Activated naive CD4-positive, alpha-beta T cell treated with anti-CD3 and anti-CD28 coated beads, Interleukin-2, amount 10 ng/mL, durations not matched to agents 7 days and 5 days (primary cell): Measurements from ENCODE around the gene DNAJC6.

Source experiments
- CTCF ChIA-PET: fragments of 350-600 bp; sonication (Branson Sonifier 250); formaldehyde crosslinking; loops from one replicate; lab custom pipeline; 2021; ENCODE audit warnings: antibody characterized with exemption; lab: Charles Lee
- DNase-seq: peaks from one replicate; pipeline ENCODE4 v3.0.0-alpha.2; 2020
- H3K27ac Mint-ChIP-seq: one replicate; pipeline ENCODE4 v1.8.0; 2021; ENCODE audit warnings: mild to moderate bottlenecking, moderate library complexity, mixed read lengths
- H3K27me3 Mint-ChIP-seq: one replicate; pipeline ENCODE4 v1.8.0; 2021; ENCODE audit warnings: mild to moderate bottlenecking, mixed read lengths
- H3K36me3 Mint-ChIP-seq: one replicate; pipeline ENCODE4 v1.8.0; 2021; ENCODE audit warnings: mixed read lengths
- H3K4me1 Mint-ChIP-seq: one replicate; pipeline ENCODE4 v1.8.0; 2021; ENCODE audit warnings: mixed read lengths
- H3K4me3 Mint-ChIP-seq: one replicate; pipeline ENCODE4 v1.8.0; 2021; ENCODE audit warnings: mild to moderate bottlenecking, moderate library complexity, mixed read lengths
- H3K9me3 Mint-ChIP-seq: one replicate; pipeline ENCODE4 v1.8.0; 2021; ENCODE audit warnings: mixed read lengths

DNAJC6 gene

DNA sequence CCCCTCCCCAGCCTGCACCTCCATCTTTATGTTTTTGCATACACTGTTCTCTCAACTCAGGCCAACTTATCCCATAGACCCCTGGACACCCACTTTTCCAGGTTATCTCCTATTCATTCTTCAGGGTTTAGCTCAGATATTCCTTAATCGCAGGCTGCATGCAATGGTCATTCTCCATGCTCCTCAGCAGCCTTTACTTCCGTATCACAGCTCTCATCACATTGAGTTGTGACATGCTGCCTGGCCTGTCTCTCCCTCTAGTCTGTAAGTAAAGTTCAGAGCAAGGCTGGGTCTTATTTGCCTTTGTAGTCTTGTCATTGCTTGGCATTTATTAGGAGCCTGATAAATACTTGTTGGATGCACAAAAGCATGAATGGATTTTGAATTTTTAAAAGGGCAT lies 6.9 kb downstream of the DNAJC6 start:
- H3K36me3 Mint-ChIP-seq, result no peaks in the 10 kb centered on the region
- H3K27me3 Mint-ChIP-seq, result peaks cover 3% of the 10 kb centered on the region
- H3K4me1 Mint-ChIP-seq, result no peaks in the 10 kb centered on the region
- H3K27ac Mint-ChIP-seq, result no peak overlapping the region
- no peaks in the 10 kb centered on the region for H3K9me3 Mint-ChIP-seq
- CTCF ChIA-PET, result interaction anchor here (0.6 kb wide), 1 partner anchor 435 kb away, joined by 3 read pairs; no protein-coding TSS in a partner anchor
- no peak for DNase-seq
- no peak overlapping the region for H3K4me3 Mint-ChIP-seq

DNA sequence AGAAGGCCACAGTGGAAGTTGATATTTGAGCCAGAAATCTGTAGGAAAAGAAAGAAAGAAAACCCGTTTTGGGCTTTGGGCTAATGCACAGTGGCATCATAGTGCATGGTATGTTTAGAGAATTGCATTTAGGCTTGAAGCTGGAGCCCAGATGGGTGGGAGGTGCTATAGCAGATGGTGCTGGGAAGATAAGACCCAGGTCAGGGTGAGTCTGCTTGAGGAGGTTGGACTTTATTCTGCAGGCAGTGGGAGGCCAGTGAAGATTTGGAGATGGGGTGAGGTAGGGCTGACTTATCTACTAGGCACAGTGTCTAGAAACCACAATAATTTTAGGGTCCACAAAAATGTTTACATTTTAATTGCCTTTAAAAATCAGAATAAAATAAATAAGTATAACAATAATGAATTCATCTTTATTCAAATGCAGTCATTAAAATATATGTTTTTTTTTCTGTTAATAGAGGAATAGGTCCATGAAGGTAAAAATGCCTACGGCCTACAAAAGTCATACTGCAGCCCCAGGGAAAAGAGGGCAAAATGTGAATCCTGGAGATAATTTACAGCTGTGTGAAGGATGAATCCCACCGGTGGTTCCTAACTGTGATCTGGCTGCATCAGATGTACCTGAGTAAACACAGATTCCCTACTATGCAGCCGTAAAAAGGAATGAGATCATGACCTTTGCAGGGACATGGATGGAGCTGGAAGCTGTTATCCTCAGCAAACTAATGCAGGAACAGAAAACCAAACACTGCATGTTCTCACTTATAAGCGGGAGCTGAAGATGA lies 8.7 kb downstream of the DNAJC6 start:
- peaks cover under 1% of the 10 kb centered on the region for H3K4me1 Mint-ChIP-seq
- no peak overlapping the region for H3K27ac Mint-ChIP-seq
- H3K9me3 Mint-ChIP-seq, result peaks cover 2% of the 10 kb centered on the region
- H3K27me3 Mint-ChIP-seq, result no peaks in the 10 kb centered on the region
- H3K4me3 Mint-ChIP-seq, result no peak overlapping the region
- DNase-seq, result no peak
- no peaks in the 10 kb centered on the region for H3K36me3 Mint-ChIP-seq
- CTCF ChIA-PET, result no interaction called here

DNA sequence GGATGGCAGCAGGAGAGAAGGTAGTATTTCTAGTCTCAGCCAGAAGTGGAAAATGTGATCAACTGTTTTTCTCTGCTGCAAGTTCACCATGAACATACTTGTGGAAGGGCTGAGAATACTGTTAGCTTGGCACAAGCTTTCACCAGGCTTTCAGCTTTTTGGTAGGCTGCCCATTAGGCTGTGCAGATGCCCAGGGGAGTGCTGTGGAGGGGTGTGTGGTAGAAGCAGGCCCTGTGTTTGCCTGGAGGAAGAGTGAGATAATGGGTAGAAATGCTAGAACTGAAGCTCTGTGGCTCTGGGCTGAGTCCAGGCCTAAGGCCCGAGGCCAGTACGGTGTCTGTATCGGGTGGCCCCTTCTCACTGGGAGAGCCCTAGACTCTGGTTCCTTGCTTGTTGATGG lies 9.8 kb downstream of the DNAJC6 start:
- H3K27ac Mint-ChIP-seq, result no peak overlapping the region
- H3K27me3 Mint-ChIP-seq, result no peaks in the 10 kb centered on the region
- H3K4me3 Mint-ChIP-seq, result no peak overlapping the region
- CTCF ChIA-PET, result no interaction called here
- H3K36me3 Mint-ChIP-seq, result peaks cover 3% of the 10 kb centered on the region
- H3K9me3 Mint-ChIP-seq, result peaks cover 6% of the 10 kb centered on the region
- peaks cover 5% of the 10 kb centered on the region for H3K4me1 Mint-ChIP-seq
- DNase-seq, result no peak

DNA sequence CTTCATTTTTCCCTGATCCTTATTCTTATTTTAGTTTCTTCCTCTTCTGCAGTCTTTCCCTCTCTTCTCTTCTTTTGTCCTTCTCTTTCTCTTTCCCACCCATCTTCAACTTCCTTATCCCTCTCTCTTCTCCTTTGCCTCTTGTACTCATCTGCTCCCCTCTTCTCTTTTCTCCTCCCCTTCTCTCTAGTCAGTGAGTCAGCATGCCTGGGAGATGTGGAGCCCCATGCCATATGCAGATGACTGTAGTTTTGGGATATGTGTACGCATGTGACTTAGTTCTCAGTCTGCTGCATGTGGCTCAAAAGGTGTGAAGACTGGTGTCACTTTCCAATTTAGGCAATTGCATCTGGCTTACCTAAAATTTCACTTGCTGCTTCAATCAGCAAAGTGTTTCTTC lies 10.4 kb downstream of the DNAJC6 start:
- H3K27me3 Mint-ChIP-seq, result no peaks in the 10 kb centered on the region
- H3K9me3 Mint-ChIP-seq, result peaks cover 6% of the 10 kb centered on the region
- no peak for DNase-seq
- peaks cover 3% of the 10 kb centered on the region for H3K36me3 Mint-ChIP-seq
- no peak overlapping the region for H3K4me3 Mint-ChIP-seq
- H3K27ac Mint-ChIP-seq, result no peak overlapping the region
- peaks cover 5% of the 10 kb centered on the region for H3K4me1 Mint-ChIP-seq
- CTCF ChIA-PET, result no interaction called here

DNA sequence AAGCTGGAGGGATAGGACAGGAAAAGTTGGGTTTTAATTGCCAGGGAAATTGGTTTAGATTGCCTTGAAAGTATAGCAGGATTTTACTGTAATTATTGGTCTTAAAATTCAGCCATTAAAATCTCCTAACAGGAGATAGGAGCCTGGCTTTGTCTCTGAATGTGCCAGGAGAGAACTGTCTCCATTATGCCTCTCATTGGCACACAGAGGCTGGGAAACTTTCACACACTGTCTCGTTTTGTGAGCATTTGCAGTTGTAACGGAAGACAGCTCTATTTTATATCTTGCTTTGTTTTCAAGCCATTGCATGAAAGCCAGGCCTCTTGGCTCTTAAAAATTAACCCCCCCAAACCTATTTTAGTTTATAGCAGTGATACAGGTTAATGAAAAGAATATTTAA lies 12.5 kb downstream of the DNAJC6 start:
- peaks cover 5% of the 10 kb centered on the region for H3K4me1 Mint-ChIP-seq

DNA sequence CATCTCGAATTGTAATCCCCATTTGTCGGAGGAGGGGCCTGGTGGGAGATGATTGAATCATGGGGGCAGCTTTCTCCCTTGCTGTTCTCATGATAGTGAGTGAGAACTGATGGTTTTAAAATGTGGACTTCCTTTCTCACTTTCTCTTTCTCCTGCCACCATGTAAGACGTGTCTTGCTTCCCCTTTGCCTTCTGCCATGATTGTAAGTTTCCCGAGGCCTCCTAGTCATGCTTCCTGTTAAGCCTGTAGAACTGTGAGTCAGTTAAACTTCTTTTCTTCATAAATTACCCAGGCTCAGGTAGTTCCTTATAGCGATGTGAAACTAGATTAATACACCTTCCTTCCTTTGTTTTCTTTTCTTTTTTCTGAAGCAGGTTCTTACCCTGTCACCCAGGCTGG lies 13.9 kb downstream of the DNAJC6 start:
- CTCF ChIA-PET, result no interaction called here
- H3K27ac Mint-ChIP-seq, result no peak overlapping the region
- DNase-seq, result no peak
- peaks cover 3% of the 10 kb centered on the region for H3K36me3 Mint-ChIP-seq
- peaks cover 6% of the 10 kb centered on the region for H3K9me3 Mint-ChIP-seq
- H3K4me1 Mint-ChIP-seq, result peaks cover 5% of the 10 kb centered on the region
- H3K27me3 Mint-ChIP-seq, result no peaks in the 10 kb centered on the region
- H3K4me3 Mint-ChIP-seq, result no peak overlapping the region

More for the DNA sequence above, 12.5 kb downstream of the DNAJC6 start:
- Mint-ChIP-seq H3K4me3 (no peak overlapping the region), H3K27ac (no peak overlapping the region), H3K36me3 (peaks cover 3% of the 10 kb centered on the region), H3K27me3 (no peaks in the 10 kb centered on the region), H3K9me3 (peaks cover 6% of the 10 kb centered on the region)
- CTCF ChIA-PET, result no interaction called here
- no peak for DNase-seq

DNA sequence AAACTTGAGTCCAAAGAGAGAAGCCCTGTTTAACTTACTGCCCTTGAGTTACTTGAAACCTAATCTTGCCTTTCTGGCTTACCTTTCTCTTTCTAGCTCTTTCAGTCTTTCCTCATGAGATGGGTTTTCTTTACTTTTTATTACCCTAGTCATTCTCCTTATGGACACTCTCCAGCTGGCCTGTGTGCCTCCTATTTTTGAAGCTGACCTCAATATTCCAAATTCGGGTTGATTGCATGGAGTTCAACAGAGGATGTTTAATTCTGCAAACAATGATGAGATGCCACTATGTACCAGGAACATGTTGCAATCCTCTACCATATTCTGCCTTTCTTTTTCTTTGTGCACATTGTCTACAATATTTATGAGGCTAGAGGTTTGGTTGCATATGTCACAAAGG lies 20.7 kb downstream of the DNAJC6 start:
- Mint-ChIP-seq H3K36me3 (no peaks in the 10 kb centered on the region), H3K27ac (no peak overlapping the region), H3K9me3 (no peaks in the 10 kb centered on the region), H3K27me3 (no peaks in the 10 kb centered on the region), H3K4me1 (no peaks in the 10 kb centered on the region), H3K4me3 (no peak overlapping the region)
- CTCF ChIA-PET, result no interaction called here
- no peak for DNase-seq

DNA sequence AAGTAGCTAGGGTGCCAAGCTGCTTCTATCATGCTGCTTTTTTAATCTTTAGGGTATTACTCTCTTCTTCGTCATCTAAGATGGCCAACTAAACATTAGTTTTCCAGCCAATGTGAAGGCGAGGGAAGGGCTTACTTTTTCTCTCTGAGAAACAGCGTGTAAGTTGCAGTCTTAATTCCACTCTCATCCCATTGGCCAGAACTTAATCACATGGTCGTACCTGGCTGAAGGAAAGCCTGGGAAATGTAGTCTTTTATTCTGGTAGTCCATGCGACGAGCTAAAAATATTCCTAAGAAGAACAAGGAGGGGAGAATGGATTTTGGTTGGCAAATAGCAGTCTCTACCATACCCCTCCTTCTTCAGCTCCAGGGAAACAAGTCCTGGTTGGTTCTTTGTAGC lies 21.5 kb downstream of the DNAJC6 start:
- Mint-ChIP-seq H3K4me1 (no peaks in the 10 kb centered on the region), H3K36me3 (no peaks in the 10 kb centered on the region), H3K9me3 (no peaks in the 10 kb centered on the region), H3K27me3 (no peaks in the 10 kb centered on the region), H3K27ac (no peak overlapping the region), H3K4me3 (no peak overlapping the region)
- CTCF ChIA-PET, result no interaction called here
- DNase-seq, result no peak

DNA sequence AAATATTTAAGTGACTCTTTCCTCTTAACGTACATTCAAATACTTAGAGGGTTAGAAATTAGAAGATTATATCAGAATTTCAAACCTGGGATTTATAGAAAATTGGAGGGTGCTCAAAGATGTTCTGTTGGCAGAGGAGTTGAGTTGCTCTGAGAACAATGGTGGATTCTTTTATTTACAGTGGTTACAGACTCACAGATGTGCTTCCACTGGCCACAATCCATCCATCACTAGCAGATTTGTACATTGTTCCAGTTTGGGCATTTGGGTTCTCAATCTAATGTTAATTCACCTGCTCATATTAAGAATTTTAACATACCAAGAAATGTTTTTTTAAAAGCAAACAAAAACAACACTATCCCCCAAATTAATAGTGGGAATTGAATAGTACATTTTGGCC lies 23.5 kb downstream of the DNAJC6 start:
- Mint-ChIP-seq H3K4me1 (no peaks in the 10 kb centered on the region), H3K27me3 (no peaks in the 10 kb centered on the region), H3K27ac (no peak overlapping the region), H3K9me3 (no peaks in the 10 kb centered on the region), H3K4me3 (no peak overlapping the region), H3K36me3 (no peaks in the 10 kb centered on the region)
- no peak for DNase-seq
- CTCF ChIA-PET, result interaction anchor here (1.0 kb wide), 1 partner anchor 8 kb away, joined by 3 read pairs; no protein-coding TSS in a partner anchor

DNA sequence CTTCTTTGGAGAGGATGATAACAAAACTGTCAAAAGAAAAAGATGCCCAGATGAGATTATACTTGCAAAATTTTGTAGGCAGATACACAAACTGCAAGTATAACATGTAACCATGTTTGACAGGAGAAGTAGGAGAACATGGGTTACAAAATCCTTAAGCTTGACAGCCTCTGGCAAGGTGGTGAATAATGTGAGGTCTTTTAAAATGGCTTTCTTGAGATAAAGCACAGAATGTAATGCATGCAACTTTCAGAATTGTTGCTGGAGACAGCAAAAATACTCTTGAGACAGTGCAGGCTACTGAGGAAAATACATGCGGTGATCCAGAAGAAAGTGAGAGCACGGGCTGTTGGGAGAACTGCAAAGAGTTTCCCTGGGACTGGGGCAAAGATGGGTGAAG lies 24.7 kb downstream of the DNAJC6 start:
- Mint-ChIP-seq H3K4me1 (no peaks in the 10 kb centered on the region), H3K4me3 (no peak overlapping the region), H3K27me3 (no peaks in the 10 kb centered on the region), H3K9me3 (no peaks in the 10 kb centered on the region), H3K36me3 (no peaks in the 10 kb centered on the region), H3K27ac (no peak overlapping the region)
- DNase-seq, result no peak
- CTCF ChIA-PET, result interaction anchor here (1.0 kb wide), 1 partner anchor 9 kb away, joined by 3 read pairs; no protein-coding TSS in a partner anchor

DNA sequence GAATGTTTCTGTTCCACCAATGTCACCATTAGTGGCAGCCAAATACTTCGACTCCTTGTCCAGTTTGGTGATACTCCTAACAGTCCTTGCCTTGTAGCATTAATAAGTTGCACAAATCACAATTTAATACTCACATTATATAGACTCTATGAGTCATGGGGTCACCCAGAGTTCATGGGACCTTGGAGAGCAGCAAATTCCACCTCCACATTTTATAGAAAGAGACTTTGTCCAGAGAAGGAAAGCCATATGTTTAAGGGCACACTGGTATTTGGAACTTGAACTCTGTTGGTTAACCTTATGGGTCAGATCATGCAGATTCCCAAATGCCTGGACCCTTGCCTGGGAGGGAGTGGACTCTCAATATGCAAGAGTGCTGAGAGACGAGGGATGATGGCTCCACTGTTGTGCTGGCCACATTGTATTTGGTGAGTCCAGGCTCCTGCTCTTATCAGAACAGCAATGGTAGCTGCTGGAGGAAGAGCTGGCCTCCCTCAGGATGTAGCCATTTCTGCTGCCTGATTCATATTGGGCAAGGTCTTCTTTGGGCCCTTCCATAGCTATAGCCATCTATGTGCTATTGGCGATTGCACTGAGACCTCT lies 30.6 kb downstream of the DNAJC6 start:
- no peaks in the 10 kb centered on the region for H3K27me3 Mint-ChIP-seq
- no peak overlapping the region for H3K27ac Mint-ChIP-seq
- CTCF ChIA-PET, result no interaction called here
- H3K9me3 Mint-ChIP-seq, result no peaks in the 10 kb centered on the region
- H3K4me1 Mint-ChIP-seq, result no peaks in the 10 kb centered on the region
- no peak for DNase-seq
- H3K4me3 Mint-ChIP-seq, result no peak overlapping the region
- H3K36me3 Mint-ChIP-seq, result no peaks in the 10 kb centered on the region

DNA sequence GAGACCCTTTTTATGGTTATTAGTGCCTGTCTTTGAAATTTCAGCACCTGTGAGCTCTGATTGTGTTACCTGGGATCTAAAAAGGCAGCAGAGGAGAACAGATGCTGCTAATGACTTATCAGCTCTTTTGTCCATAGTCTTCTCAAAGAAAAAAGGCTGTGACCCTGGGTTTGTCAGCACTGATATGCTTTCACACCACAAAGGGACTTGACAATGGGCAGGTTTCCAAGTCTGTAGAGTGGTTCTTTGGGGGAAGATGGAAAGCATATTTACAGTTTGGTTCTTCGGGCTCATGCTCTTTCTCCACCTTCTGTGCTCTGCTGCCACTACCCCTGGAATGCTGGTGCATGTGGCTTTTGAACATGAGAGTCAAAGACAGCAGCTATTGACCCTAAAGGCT lies 32.0 kb downstream of the DNAJC6 start:
- DNase-seq, result no peak
- Mint-ChIP-seq H3K36me3 (no peaks in the 10 kb centered on the region), H3K27ac (no peak overlapping the region), H3K4me1 (no peaks in the 10 kb centered on the region), H3K4me3 (no peak overlapping the region), H3K9me3 (no peaks in the 10 kb centered on the region), H3K27me3 (no peaks in the 10 kb centered on the region)
- CTCF ChIA-PET, result no interaction called here

DNA sequence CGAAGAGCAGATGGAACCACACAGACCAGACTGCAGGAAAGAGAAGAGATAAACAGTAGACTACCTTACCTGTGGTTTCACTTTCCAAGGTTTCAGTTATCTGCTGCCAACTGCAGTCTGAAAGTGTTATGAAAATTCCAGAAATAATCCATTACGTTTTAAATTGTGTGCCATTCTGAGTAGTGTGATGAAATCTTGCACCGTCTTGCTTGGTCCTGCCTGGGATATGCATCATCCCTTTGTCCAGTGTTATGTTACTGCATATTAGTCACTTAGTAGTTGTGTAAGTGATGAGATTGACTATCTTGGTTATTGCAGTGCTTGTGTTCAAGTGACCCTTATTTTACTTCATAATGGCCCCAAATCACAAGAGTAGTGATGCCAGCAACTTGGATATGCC lies 33.9 kb downstream of the DNAJC6 start:
- H3K36me3 Mint-ChIP-seq, result no peaks in the 10 kb centered on the region
- no peak for DNase-seq
- H3K4me1 Mint-ChIP-seq, result no peaks in the 10 kb centered on the region
- no peaks in the 10 kb centered on the region for H3K9me3 Mint-ChIP-seq
- H3K4me3 Mint-ChIP-seq, result no peak overlapping the region
- CTCF ChIA-PET, result no interaction called here
- H3K27me3 Mint-ChIP-seq, result no peaks in the 10 kb centered on the region
- H3K27ac Mint-ChIP-seq, result no peak overlapping the region

DNA sequence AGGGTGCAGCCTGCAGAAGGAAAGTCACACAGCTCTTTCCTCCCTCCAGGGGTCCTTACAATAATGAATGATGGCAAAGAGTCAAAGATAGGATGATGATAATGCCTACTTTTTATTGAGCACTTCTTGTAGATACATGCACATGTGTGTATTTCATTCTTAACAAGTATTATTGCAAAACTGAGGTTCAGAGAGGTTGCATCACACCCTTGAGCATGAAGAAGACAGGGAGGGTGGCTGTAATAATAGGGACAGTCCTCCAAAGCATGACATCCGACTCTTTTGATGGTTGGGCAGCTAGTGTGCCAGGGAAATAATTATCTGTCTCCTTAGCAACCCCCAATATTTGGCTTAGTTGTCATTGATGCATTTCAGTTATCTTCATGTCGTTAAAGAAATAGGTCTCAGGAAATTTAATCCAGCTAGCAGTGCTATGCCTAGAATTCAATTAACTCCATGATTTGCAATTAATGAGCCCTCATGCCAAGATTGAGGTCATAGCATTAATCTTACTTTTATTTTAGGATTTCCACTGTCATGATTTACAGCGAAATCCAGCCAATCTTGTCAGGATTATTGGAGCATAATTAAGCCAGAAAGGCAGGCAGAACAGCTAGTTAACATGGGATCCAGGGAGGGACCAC lies 35.0 kb downstream of the DNAJC6 start:
- H3K4me3 Mint-ChIP-seq, result no peak overlapping the region
- no peaks in the 10 kb centered on the region for H3K27me3 Mint-ChIP-seq
- H3K27ac Mint-ChIP-seq, result no peak overlapping the region
- CTCF ChIA-PET, result no interaction called here
- no peak for DNase-seq
- no peaks in the 10 kb centered on the region for H3K36me3 Mint-ChIP-seq
- no peaks in the 10 kb centered on the region for H3K9me3 Mint-ChIP-seq
- H3K4me1 Mint-ChIP-seq, result no peaks in the 10 kb centered on the region

DNA sequence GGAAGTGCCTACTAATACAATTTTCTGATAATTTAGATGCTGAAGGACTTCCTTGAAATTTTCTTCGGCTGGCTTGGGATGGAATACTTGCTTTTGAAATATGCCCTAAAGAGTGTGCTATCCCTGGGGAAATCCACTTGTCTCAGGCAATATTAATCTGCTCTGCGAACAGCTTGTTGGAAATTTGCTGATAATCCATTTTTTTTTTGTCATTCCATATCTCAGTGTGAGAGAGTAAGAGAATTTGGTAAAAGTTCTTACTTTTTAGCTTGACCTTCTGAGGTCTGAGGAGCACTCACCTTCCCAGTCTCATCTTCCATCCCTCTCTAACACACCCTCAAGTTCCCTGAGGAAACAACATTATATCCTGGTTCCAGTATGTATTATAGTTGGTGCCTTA lies 36.8 kb downstream of the DNAJC6 start:
- CTCF ChIA-PET, result no interaction called here

More for the DNA sequence above, 36.8 kb downstream of the DNAJC6 start:
- no peaks in the 10 kb centered on the region for H3K4me1 Mint-ChIP-seq
- H3K9me3 Mint-ChIP-seq, result no peaks in the 10 kb centered on the region
- DNase-seq, result no peak
- no peak overlapping the region for H3K27ac Mint-ChIP-seq
- H3K4me3 Mint-ChIP-seq, result no peak overlapping the region
- H3K36me3 Mint-ChIP-seq, result no peaks in the 10 kb centered on the region
- no peaks in the 10 kb centered on the region for H3K27me3 Mint-ChIP-seq
